HEK293T (cell line): ENCODE measurements around the gene ERVH48-1.
"Not testable (repeated sequence)": the region's sequence is repeated elsewhere in the genome, so short reads cannot be mapped to it uniquely, and the experiment has no call there.

Experiments
- CTCF ChIA-PET: fragments of 350-600 bp; formaldehyde crosslinking; extraction: SDS; loops from one replicate; lab custom pipeline; 2021; ENCODE audit warnings: antibody characterized with exemption, inconsistent platforms; lab: Yijun Ruan, JAX
- POLR2A ChIA-PET: fragments of 350-600 bp; formaldehyde crosslinking; extraction: SDS; loops from one replicate; lab custom pipeline; 2020; ENCODE audit warnings: antibody characterized with exemption, inconsistent platforms; lab: Yijun Ruan, JAX
- DNase-seq: peaks from one replicate; pipeline ENCODE4 v3.0.0; 2012; ENCODE audit warnings: mixed read lengths; ENCODE audit errors: extremely low spot score
- ARNT ChIP-seq: fragments of 450-650 bp; IDR thresholded peaks from 2 replicates; pipeline ENCODE4 v1.6.1; 2017; ENCODE audit warnings: mild to moderate bottlenecking
- BHLHE40 ChIP-seq: fragments of 450-650 bp; IDR thresholded peaks from 2 replicates; pipeline ENCODE4 v1.6.1; 2016; ENCODE audit warnings: mild to moderate bottlenecking, moderate library complexity, borderline replicate concordance
- CTBP1 ChIP-seq: fragments of 450-650 bp; IDR thresholded peaks from 2 replicates; pipeline ENCODE4 v1.6.1; 2016; ENCODE audit warnings: borderline replicate concordance
- ELF4 ChIP-seq: fragments of 450-650 bp; IDR thresholded peaks from 2 replicates; pipeline ENCODE4 v1.6.1; 2017; ENCODE audit warnings: antibody characterized with exemption
- FOXA1 ChIP-seq: fragments of 450-650 bp; IDR thresholded peaks from 2 replicates; pipeline ENCODE4 v1.6.1; 2016; ENCODE audit warnings: mild to moderate bottlenecking
- FOXK2 ChIP-seq: fragments of 450-650 bp; IDR thresholded peaks from 2 replicates; pipeline ENCODE4 v1.6.1; 2016; ENCODE audit warnings: mild to moderate bottlenecking
- FOXM1 ChIP-seq: fragments of 450-650 bp; IDR thresholded peaks from 2 replicates; pipeline ENCODE4 v1.6.1; 2017; ENCODE audit warnings: mild to moderate bottlenecking, borderline replicate concordance
- HDGF ChIP-seq: fragments of 450-650 bp; IDR thresholded peaks from 2 replicates; pipeline ENCODE4 v1.6.1; 2017; ENCODE audit warnings: antibody characterized with exemption, borderline replicate concordance
- L3MBTL2 ChIP-seq: fragments of 450-650 bp; conservative IDR thresholded peaks from 2 replicates; pipeline ENCODE4 v1.6.1; 2016; ENCODE audit warnings: mild to moderate bottlenecking
- LEF1 ChIP-seq: fragments of 450-650 bp; IDR thresholded peaks from 2 replicates; pipeline ENCODE4 v1.6.1; 2017; ENCODE audit warnings: mild to moderate bottlenecking, borderline replicate concordance
- NFRKB ChIP-seq: fragments of 450-650 bp; IDR thresholded peaks from 2 replicates; pipeline ENCODE4 v1.6.1; 2016; ENCODE audit warnings: mild to moderate bottlenecking, moderate library complexity
- SP1 ChIP-seq: fragments of 450-650 bp; IDR thresholded peaks from 2 replicates; pipeline ENCODE4 v1.6.1; 2017
- SUZ12 ChIP-seq: fragments of 450-650 bp; IDR thresholded peaks from 2 replicates; pipeline ENCODE4 v1.6.1; 2016; ENCODE audit warnings: mild to moderate bottlenecking
- TARDBP ChIP-seq: fragments of 450-650 bp; IDR thresholded peaks from 2 replicates; pipeline ENCODE4 v1.6.1; 2016
- ZNF384 ChIP-seq: fragments of 450-650 bp; IDR thresholded peaks from 2 replicates; pipeline ENCODE4 v1.6.1; 2016
- TF ChIP-seq, protein P1 (sequence below): fragments of 450-650 bp; IDR thresholded peaks from 2 replicates; pipeline ENCODE4 v1.6.1; 2016

The ERVH48-1 gene

DNA sequence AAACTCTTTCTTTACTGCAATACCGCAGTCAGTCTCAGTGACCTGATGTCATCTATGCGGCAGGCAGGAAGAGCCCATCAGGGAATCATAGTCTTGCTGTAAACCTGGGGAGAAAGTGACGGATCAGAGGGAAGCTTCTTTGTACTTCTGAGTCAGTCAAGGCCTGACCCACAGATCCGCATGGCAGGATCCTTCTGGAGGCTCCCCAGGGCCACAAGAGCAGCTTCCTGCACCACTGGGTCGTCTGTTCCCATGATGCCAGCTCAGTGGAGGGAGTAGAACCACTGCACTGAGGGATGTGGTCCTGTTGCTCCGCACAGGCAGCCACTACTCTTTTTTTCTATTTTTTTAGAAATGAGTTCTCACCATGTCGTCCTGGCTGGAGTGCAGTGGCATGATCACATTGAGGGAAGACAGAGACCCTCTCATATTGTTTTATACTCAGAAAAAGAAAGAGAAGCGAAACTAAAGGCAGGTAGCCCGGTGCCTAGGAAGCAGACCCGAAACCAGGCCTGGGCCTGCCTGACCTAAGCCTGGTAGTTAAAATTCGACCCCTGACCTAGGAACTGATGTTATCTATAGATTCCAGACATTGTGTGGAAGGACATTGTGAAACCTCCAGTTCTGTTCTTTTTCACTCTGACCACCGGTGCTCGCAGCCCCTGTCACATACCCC is 6.3 kb upstream of the ERVH48-1 start:
- no peak for DNase-seq
- ChIA-PET POLR2A (no interaction called here), CTCF (no interaction called here)
- TF ChIP-seq ELF4 (no peak), HDGF (no peak), FOXM1 (no peak), FOXA1 (no peak), ZNF384 (no peak), L3MBTL2 (no peak), CTBP1 (no peak), LEF1 (no peak)

DNA sequence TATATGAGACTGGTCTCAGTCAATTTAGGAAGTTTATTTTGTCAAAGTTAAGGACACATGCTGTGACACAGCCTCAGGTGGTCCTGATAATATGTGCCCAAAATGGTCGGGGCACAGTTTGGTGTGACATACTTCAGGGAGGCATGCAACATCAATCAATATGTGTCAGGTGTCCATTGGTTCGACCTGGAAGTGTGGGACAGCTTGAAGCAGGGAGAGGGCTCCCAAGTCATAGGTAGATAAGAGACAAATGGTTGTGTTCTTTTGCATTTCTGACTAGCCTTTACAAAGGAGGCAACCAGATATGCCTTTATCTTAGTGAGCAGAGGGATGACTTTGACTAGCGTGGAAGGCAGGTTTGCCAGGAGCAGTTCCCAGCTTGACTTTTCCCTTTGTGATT is 4.5 kb upstream of the ERVH48-1 start:
- DNase-seq: no peak
- CTCF ChIA-PET: no interaction called here

DNA sequence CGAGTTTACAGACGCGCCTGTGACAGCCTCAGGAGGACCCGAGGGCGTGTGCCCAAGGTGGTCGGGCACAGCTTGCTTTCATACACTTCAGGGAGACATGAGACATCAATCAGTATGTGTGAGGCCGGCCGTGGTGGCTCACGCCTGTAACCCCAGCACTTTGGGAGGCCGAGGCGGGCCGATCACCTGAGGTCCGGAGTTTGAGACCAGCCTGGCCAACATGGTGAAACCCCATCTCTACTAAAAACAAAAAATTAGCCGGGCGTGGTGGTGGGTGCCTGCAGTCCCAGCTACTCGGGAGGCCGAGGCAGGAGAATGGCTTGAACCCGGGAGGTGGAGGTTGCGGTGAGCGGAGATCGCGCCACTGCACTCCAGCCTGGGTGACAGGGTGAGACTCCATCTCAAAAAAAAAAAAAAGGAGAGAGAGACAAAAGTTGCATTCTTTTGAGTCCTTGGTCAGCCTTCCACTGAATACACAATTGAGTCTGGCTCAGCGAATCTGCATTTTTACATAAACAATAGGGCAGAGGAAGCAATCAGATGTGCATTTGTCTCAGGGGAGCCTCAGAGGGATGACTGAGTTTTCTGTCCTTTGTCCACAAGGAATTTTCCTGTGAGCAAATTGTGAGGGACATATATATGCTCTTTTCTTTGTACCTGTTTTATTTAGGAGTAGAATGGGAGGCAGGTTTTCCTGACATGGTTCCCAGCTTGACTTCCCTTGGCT is 2.2 kb upstream of the ERVH48-1 start:
- POLR2A ChIA-PET: not testable (repeated sequence)

More for the DNA sequence above, 4.5 kb upstream of the ERVH48-1 start:
- POLR2A ChIA-PET: no interaction called here
- TF ChIP-seq, protein P1, sequence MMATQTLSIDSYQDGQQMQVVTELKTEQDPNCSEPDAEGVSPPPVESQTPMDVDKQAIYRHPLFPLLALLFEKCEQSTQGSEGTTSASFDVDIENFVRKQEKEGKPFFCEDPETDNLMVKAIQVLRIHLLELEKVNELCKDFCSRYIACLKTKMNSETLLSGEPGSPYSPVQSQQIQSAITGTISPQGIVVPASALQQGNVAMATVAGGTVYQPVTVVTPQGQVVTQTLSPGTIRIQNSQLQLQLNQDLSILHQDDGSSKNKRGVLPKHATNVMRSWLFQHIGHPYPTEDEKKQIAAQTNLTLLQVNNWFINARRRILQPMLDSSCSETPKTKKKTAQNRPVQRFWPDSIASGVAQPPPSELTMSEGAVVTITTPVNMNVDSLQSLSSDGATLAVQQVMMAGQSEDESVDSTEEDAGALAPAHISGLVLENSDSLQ: peak; percentile 55; the same call in 1 of the 2 replicates
- TF ChIP-seq TARDBP: no peak
- TF ChIP-seq NFRKB: no peak
- TF ChIP-seq SP1: no peak

DNA sequence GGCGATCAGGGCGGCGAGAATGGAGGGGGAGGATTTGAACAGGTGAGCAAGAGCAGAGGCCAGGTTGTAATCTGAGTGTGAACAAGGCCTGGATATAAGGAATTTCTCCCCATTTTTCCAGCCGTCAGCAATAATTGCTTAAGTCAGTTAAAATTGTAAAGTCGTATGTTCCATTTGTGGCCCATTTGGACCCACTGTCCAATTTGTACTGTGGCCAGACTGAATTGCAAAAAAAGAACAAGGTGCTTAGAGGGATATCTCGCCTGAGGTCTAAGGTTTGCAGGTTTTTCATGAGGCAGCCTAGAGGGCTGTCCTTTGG is 1.0 kb downstream of the ERVH48-1 start:
- no peak for DNase-seq
- POLR2A ChIA-PET: no interaction called here
- CTCF ChIA-PET: no interaction called here
- TF ChIP-seq FOXK2 (no peak), CTBP1 (no peak), LEF1 (no peak), ARNT (no peak), FOXM1 (no peak), SUZ12 (no peak), TARDBP (no peak), ELF4 (no peak), ZNF384 (no peak), HDGF (no peak), SP1 (no peak), L3MBTL2 (no peak), BHLHE40 (no peak), NFRKB (no peak), FOXA1 (no peak)
- TF ChIP-seq, protein P1: no peak

More for the DNA sequence above, 2.2 kb upstream of the ERVH48-1 start:
- CTCF ChIA-PET, DNase-seq: not testable (repeated sequence)

DNA sequence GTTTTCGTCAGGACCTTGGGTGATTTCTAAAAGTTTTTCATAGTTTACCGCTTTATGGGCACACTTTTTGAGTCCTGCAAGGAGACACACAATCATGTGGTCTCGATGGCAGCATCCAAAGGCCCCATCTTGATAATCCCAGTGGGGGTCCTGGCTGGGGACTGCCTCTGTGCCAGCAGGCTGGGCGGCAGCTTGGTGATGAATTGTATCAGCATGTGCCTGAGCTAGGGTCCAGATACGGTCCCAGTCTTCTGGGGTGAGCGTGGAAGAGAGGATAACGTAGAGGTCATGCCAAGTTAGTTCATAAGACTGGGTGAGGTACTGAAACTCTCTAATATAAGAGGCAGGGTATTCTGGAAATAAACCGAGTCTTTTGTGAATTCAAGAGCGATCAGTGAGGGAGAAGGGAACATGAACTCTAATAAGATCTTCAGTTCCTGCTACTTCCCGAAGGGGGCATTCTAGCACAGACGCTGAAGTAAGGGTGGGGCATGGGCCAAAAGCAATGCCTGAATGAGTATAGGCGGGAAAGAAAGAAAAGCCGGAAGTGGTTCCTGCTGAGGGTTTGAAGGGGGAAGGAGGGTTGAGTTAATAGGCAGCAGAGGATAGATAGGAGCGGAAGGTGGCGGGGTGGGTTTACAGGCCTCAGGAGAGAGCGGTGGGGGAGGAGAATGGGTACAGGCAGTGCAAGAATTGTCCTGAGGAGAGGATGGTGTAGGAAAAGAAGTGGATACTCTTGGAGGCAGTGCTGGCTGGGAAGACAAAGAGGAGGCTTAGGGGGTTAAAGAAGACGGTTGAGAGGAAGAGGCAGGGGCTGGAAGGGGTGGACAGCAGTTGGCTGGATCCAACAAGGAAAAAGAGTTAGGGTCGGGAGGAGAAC is 1.6 kb downstream of the ERVH48-1 start:
- ChIA-PET CTCF (no interaction called here), POLR2A (no interaction called here)
- TF ChIP-seq FOXK2 (no peak), FOXA1 (no peak), L3MBTL2 (peak; percentile 96), ELF4 (peak; percentile 96), CTBP1 (peak; percentile 21; the same call in 1 of the 2 replicates), ZNF384 (no peak), SUZ12 (no peak), NFRKB (no peak), LEF1 (no peak), HDGF (no peak)
- DNase-seq: peak; percentile 87

DNA sequence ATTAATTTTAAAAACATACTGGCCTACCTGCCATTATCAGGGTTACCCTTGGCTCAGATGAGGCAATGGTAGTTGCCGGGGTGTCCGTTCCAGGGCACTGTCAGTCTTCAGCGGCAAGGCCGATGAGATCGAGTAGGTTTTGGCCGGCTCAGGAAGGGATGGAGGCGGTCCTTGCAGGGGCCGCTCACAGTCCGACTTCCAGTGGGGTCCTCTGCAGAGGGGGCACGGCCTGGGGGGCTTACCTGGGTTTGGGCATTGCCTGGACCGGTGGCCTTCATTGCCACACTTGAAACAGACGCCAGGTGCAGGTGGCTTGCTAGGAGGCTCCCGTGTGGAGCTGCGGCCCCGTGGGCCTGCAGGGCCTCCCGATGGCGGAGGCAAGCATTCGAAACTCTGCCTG is 2.5 kb downstream of the ERVH48-1 start:
- ChIA-PET CTCF (no interaction called here), POLR2A (no interaction called here)
- no peak for DNase-seq
- TF ChIP-seq SP1: no peak
- no peak for TF ChIP-seq FOXA1
- TF ChIP-seq ZNF384: no peak
- TF ChIP-seq NFRKB: no peak
- no peak for TF ChIP-seq BHLHE40
- TF ChIP-seq SUZ12: no peak
- no peak for TF ChIP-seq ELF4
- no peak for TF ChIP-seq HDGF
- TF ChIP-seq L3MBTL2: no peak
- TF ChIP-seq FOXM1: no peak
- TF ChIP-seq CTBP1: no peak
- no peak for TF ChIP-seq FOXK2
- TF ChIP-seq TARDBP: no peak
- TF ChIP-seq LEF1: no peak
- no peak for TF ChIP-seq ARNT
- TF ChIP-seq, protein P1: no peak
